SK-N-MC (cell line): Measurements from ENCODE around the gene KANK3.

Experiments used
- DNase-seq: peaks from one replicate; pipeline ENCODE4 v3.0.0-alpha.2; 2011; ENCODE audit warnings: low read depth, low spot score
- H3K27ac ChIP-seq: fragments of 200-600 bp; sonication (generic); 2 replicates; pipeline ENCODE4 v1.5.1; 2016; ENCODE audit warnings: mixed run types
- H3K36me3 ChIP-seq: fragments of 200-600 bp; sonication (generic); 2 replicates; pipeline ENCODE4 v1.6.1; 2017; ENCODE audit warnings: antibody characterized with exemption, low read length, mixed read lengths; ENCODE audit not compliant: insufficient read depth
- H3K4me3 ChIP-seq: fragments of 200-600 bp; sonication (generic); 2 replicates; pipeline ENCODE4 v1.5.1; 2016
- H3K9ac ChIP-seq: fragments of 200-600 bp; sonication (generic); 2 replicates; pipeline ENCODE4 v1.8.0; 2017; ENCODE audit warnings: mixed run types, mixed read lengths; ENCODE audit not compliant: insufficient read length
- H3K9me3 ChIP-seq: fragments of 200-600 bp; sonication (generic); 2 replicates; pipeline ENCODE4 v1.6.1; 2017; ENCODE audit warnings: low read depth, mild to moderate bottlenecking, antibody characterized with exemption, low read length, moderate library complexity, mixed read lengths
- EZH2 ChIP-seq: fragments of 200-600 bp; sonication (generic); IDR thresholded peaks from one replicate; pipeline ENCODE4 v1.6.1; 2017; ENCODE audit warnings: antibody characterized with exemption
- FOXP2 ChIP-seq: optimal IDR thresholded peaks from 2 replicates; pipeline ENCODE3; 2011; ENCODE audit warnings: mild to moderate bottlenecking, moderate library complexity; ENCODE audit not compliant: insufficient read depth; ENCODE audit errors: extremely low read length, control extremely low read depth
- POLR2AphosphoS5 ChIP-seq: IDR thresholded peaks from 2 replicates; pipeline ENCODE4 v1.6.1; 2012; ENCODE audit warnings: mild to moderate bottlenecking, low read depth, low read length, borderline replicate concordance

Gene KANK3

GRCh38 chr19:8373867-8374813 lies 31.1 kb upstream of the KANK3 start:
- Histone ChIP-seq H3K27ac (0 out of 2 replicates have a peak overlapping the region, but pooled peaks have one; percentile 6), H3K9ac (no peak overlapping the region), H3K4me3 (no peak overlapping the region), H3K36me3 (peaks cover 7% of the 10 kb centered on the region; the same call in 1 of the 2 replicates), H3K9me3 (no peaks in the 10 kb centered on the region)
- DNase-seq = no peak
- TF ChIP-seq POLR2AphosphoS5 (no peak), EZH2 (no peak), FOXP2 (no peak)

- no peaks in the 10 kb centered on the region for H3K9me3 ChIP-seq
- no peak overlapping the region for H3K4me3 ChIP-seq
- peaks cover 7% of the 10 kb centered on the region; the same call in 1 of the 2 replicates for H3K36me3 ChIP-seq
- TF ChIP-seq FOXP2 = no peak
- TF ChIP-seq POLR2AphosphoS5 = no peak
- no peak for TF ChIP-seq EZH2
- H3K27ac ChIP-seq = no peak overlapping the region
- H3K9ac ChIP-seq = no peak overlapping the region
- no peak for DNase-seq
Observed at GRCh38 chr19:8371011-8371804, 28.1 kb upstream of the KANK3 start.

GRCh38 chr19:8370176-8371010 lies 27.3 kb upstream of the KANK3 start:
- no peak overlapping the region for H3K27ac ChIP-seq
- TF ChIP-seq POLR2AphosphoS5 (no peak), EZH2 (no peak)
- DNase-seq = no peak
- H3K9me3 ChIP-seq = no peaks in the 10 kb centered on the region
- H3K36me3 ChIP-seq = peaks cover 7% of the 10 kb centered on the region; the same call in 1 of the 2 replicates
- H3K9ac ChIP-seq = no peak overlapping the region
- no peak overlapping the region for H3K4me3 ChIP-seq

- no peak for DNase-seq
- H3K4me3 ChIP-seq = peak overlapping the region; percentile 69
- no peak overlapping the region for H3K9ac ChIP-seq
- TF ChIP-seq EZH2 (no peak), POLR2AphosphoS5 (peak; percentile 47; the same call in 1 of the 2 replicates), FOXP2 (peak; percentile 47)
- H3K36me3 ChIP-seq = no peaks in the 10 kb centered on the region; the same call in 1 of the 2 replicates
- no peaks in the 10 kb centered on the region for H3K9me3 ChIP-seq
- H3K27ac ChIP-seq = 0 out of 2 replicates have a peak overlapping the region, but pooled peaks have one; percentile 42
Observed at GRCh38 chr19:8367327-8368001, 24.4 kb upstream of the KANK3 start.

- no peaks in the 10 kb centered on the region for H3K9me3 ChIP-seq
- H3K36me3 ChIP-seq = no peaks in the 10 kb centered on the region; the same call in 1 of the 2 replicates
- peak overlapping the region; percentile 69 for H3K4me3 ChIP-seq
- no peak overlapping the region for H3K27ac ChIP-seq
- TF ChIP-seq POLR2AphosphoS5 = no peak
- no peak for TF ChIP-seq FOXP2
- no peak for TF ChIP-seq EZH2
- no peak overlapping the region for H3K9ac ChIP-seq
- no peak for DNase-seq
Observed at GRCh38 chr19:8366961-8367326, 23.9 kb upstream of the KANK3 start.

- Histone ChIP-seq H3K36me3 (no peaks in the 10 kb centered on the region; the same call in 1 of the 2 replicates), H3K9me3 (no peaks in the 10 kb centered on the region), H3K4me3 (no peak overlapping the region), H3K27ac (no peak overlapping the region), H3K9ac (no peak overlapping the region)
- TF ChIP-seq POLR2AphosphoS5 = no peak
- no peak for TF ChIP-seq FOXP2
- TF ChIP-seq EZH2 = no peak
- DNase-seq = no peak
Observed at GRCh38 chr19:8366121-8366581, 23.1 kb upstream of the KANK3 start.
